ENCODE results near the gene ESYT2.
"Not testable (repeated sequence)": the region's sequence is repeated elsewhere in the genome, so short reads cannot be mapped to it uniquely, and the experiment has no call there.

The ESYT2 gene

GRCh38 chr7:158829342-158830210 lies at the start of gene ESYT2:
Gene ESYT2, minus strand, starts transcription at chr7:158829509. Its CDS starts 91 bp downstream, at chr7:158829418.
- DNase-seq, result peak; percentile 79 to 87

- DNase-seq, result not testable (repeated sequence)
Observed at GRCh38 chr7:158878151-158879079, 49.1 kb upstream of the ESYT2 start.

GRCh38 chr7:158876984-158877383 lies 47.7 kb upstream of the ESYT2 start:
- DNase-seq, result no peak

- DNase-seq, result no peak
Observed at GRCh38 chr7:158869876-158870275, 40.6 kb upstream of the ESYT2 start.

GRCh38 chr7:158868764-158869410 lies 39.6 kb upstream of the ESYT2 start:
- no peak for DNase-seq

- no peak for DNase-seq
Observed at GRCh38 chr7:158867214-158867984, 38.1 kb upstream of the ESYT2 start.

- no peak for DNase-seq
Observed at GRCh38 chr7:158865977-158866376, 36.7 kb upstream of the ESYT2 start.

GRCh38 chr7:158865462-158865922 lies 36.2 kb upstream of the ESYT2 start:
- DNase-seq, result no peak

GRCh38 chr7:158864833-158865232 lies 35.5 kb upstream of the ESYT2 start:
- DNase-seq, result no peak

GRCh38 chr7:158864507-158864820 lies 35.2 kb upstream of the ESYT2 start:
- no peak for DNase-seq

- DNase-seq, result no peak
Observed at GRCh38 chr7:158863611-158864506, 34.5 kb upstream of the ESYT2 start.

- DNase-seq, result not testable (repeated sequence)
Observed at GRCh38 chr7:158862985-158863610, 33.8 kb upstream of the ESYT2 start.

GRCh38 chr7:158861936-158862704 lies 32.8 kb upstream of the ESYT2 start:
- DNase-seq, result no peak

GRCh38 chr7:158861004-158861787 lies 31.9 kb upstream of the ESYT2 start:
- DNase-seq, result no peak

- no peak for DNase-seq
Observed at GRCh38 chr7:158860394-158860793, 31.1 kb upstream of the ESYT2 start.

- DNase-seq, result no peak
Observed at GRCh38 chr7:158858592-158859503, 29.5 kb upstream of the ESYT2 start.

- no peak for DNase-seq
Observed at GRCh38 chr7:158856883-158857668, 27.8 kb upstream of the ESYT2 start.

Measured in SHP77 (cell line).